Endodermal cell (in vitro differentiated cells): Measurements from ENCODE around the gene IRS1. TPM values are rescaled to one million over a fixed set of nuclear protein-coding genes. Genes with fewer than 3 reads are reported as not detected.

Source experiments
- DNase-seq: peaks from one replicate; pipeline ENCODE4 v3.0.0-alpha.2; 2017
- H3K27ac ChIP-seq: 2 replicates; pipeline ENCODE4 v1.5.1; 2013; ENCODE audit warnings: mild to moderate bottlenecking, low read depth, low read length, moderate library complexity
- H3K27me3 ChIP-seq: 2 replicates; pipeline ENCODE4 v1.6.1; 2013; ENCODE audit warnings: mild to moderate bottlenecking, low read length, moderate library complexity; ENCODE audit not compliant: insufficient read depth, control insufficient read depth, poor library complexity, severe bottlenecking
- H3K36me3 ChIP-seq: 2 replicates; pipeline ENCODE4 v1.7.0; 2013; ENCODE audit warnings: mild to moderate bottlenecking, low read length, moderate library complexity; ENCODE audit not compliant: control insufficient read depth, insufficient read depth
- H3K4me1 ChIP-seq: one replicate; pipeline ENCODE4 v1.7.0; 2013; ENCODE audit warnings: low read length; ENCODE audit not compliant: control insufficient read depth, insufficient read depth
- H3K4me3 ChIP-seq: 2 replicates; pipeline ENCODE4 v1.5.1; 2013; ENCODE audit warnings: mild to moderate bottlenecking, low read length, moderate library complexity
- H3K9ac ChIP-seq: 2 replicates; pipeline ENCODE4 v1.6.1; 2013; ENCODE audit warnings: mild to moderate bottlenecking, low read length, moderate library complexity; ENCODE audit not compliant: poor library complexity, severe bottlenecking; ENCODE audit errors: extremely low read depth
- H3K9me3 ChIP-seq: 2 replicates; pipeline ENCODE4 v1.6.1; 2013; ENCODE audit warnings: mild to moderate bottlenecking, low read length, moderate library complexity; ENCODE audit not compliant: control insufficient read depth
- H3K27ac Mint-ChIP-seq: 2 replicates; pipeline ENCODE4 v1.8.0; 2020; ENCODE audit warnings: mixed read lengths
- H3K27me3 Mint-ChIP-seq: 2 replicates; pipeline ENCODE4 v1.8.0; 2021; ENCODE audit warnings: mild to moderate bottlenecking, mixed read lengths; ENCODE audit not compliant: insufficient read depth
- H3K36me3 Mint-ChIP-seq: 2 replicates; pipeline ENCODE4 v1.8.0; 2020; ENCODE audit warnings: low read depth, mixed read lengths
- H3K4me1 Mint-ChIP-seq: 2 replicates; pipeline ENCODE4 v1.8.0; 2020; ENCODE audit warnings: mixed read lengths
- H3K4me3 Mint-ChIP-seq: 2 replicates; pipeline ENCODE4 v1.8.0; 2020; ENCODE audit warnings: mild to moderate bottlenecking, moderate library complexity, mixed read lengths
- H3K9me3 Mint-ChIP-seq: 2 replicates; pipeline ENCODE4 v1.8.0; 2020; ENCODE audit warnings: mild to moderate bottlenecking, mixed read lengths
- WGBS, 2 experiments: methylation state at CpG; one replicate each; pipeline versions ENCODE4 v1.1.5 to v1.1.7; 2013; ENCODE audit warnings: missing lambda C conversion rate in 2 of 2, mixed read lengths in 1 of 2; ENCODE audit not compliant: insufficient coverage in 1 of 2, insufficient read length in 1 of 2; 5-methylcytosine and 5-hydroxymethylcytosine counted together
- total RNA-seq, 2 donors: library from RNA; stranded (reverse); fragmentation: NEBNext Ultra II Directional in 1 of 2; extraction: Animal tissue kit (Norgen Biotek cat#: 25700) in 1 of 2; gene quantifications; 2 replicates in 1 of 2; 3 replicates in 1 of 2; pipeline ENCODE4 v1.2.1, GENCODE V29; 2021
- TF ChIP-seq, protein P1 (sequence below): fragments of 200-600 bp; sonication (generic); conservative IDR thresholded peaks from 2 replicates; pipeline ENCODE4 v1.5.0; 2021; ENCODE audit warnings: antibody characterized with exemption, mild to moderate bottlenecking

The IRS1 gene
- total RNA-seq, 2 donors from 2014 or later = 16.2 to 16.6 TPM

DNA sequence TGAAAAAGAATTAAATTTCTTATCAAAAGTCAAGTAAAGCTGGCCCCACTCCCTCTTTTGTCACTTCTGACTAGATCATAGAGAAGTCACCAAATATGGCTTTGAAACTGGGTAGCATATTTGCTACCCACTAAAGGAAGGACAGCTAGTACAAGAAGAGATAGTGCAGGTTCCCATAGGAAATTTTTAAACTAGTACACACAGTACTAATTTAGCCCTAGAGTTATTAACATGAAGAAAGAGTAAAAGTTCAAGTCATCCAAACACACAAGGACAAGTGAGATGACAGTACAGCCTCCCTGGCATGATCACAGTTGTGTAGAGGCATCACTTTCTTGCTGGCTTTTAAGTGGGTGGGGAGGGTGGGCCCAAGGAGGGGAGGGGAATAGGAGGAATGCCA lies 100.9 kb downstream of the IRS1 start:
- no peaks in the 10 kb centered on the region for H3K36me3 Mint-ChIP-seq

GRCh38 chr2:226694586-226695284 lies 104.9 kb downstream of the IRS1 start:
- Histone ChIP-seq H3K4me1 (no peaks in the 10 kb centered on the region), H3K4me3 (no peak overlapping the region), H3K27ac (no peak overlapping the region), H3K27me3 (no peaks in the 10 kb centered on the region), H3K9me3 (no peaks in the 10 kb centered on the region), H3K9ac (no peak overlapping the region), H3K36me3 (no peaks in the 10 kb centered on the region)
- TF ChIP-seq, protein P1, sequence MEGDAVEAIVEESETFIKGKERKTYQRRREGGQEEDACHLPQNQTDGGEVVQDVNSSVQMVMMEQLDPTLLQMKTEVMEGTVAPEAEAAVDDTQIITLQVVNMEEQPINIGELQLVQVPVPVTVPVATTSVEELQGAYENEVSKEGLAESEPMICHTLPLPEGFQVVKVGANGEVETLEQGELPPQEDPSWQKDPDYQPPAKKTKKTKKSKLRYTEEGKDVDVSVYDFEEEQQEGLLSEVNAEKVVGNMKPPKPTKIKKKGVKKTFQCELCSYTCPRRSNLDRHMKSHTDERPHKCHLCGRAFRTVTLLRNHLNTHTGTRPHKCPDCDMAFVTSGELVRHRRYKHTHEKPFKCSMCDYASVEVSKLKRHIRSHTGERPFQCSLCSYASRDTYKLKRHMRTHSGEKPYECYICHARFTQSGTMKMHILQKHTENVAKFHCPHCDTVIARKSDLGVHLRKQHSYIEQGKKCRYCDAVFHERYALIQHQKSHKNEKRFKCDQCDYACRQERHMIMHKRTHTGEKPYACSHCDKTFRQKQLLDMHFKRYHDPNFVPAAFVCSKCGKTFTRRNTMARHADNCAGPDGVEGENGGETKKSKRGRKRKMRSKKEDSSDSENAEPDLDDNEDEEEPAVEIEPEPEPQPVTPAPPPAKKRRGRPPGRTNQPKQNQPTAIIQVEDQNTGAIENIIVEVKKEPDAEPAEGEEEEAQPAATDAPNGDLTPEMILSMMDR = no peak
- Mint-ChIP-seq H3K9me3 (no peaks in the 10 kb centered on the region), H3K4me3 (no peak overlapping the region), H3K27ac (no peak overlapping the region), H3K4me1 (peaks cover 18% of the 10 kb centered on the region), H3K36me3 (no peaks in the 10 kb centered on the region), H3K27me3 (no peaks in the 10 kb centered on the region)
- DNase-seq = no peak
- WGBS, 2 experiments = 90 to 100% methylated on average over 3 to 4 of the region's 4 CpGs

More for the DNA sequence above, 100.9 kb downstream of the IRS1 start:
- Mint-ChIP-seq H3K27me3 (no peaks in the 10 kb centered on the region), H3K9me3 (no peaks in the 10 kb centered on the region), H3K27ac (no peak overlapping the region), H3K4me3 (no peak overlapping the region), H3K4me1 (peaks cover 4% of the 10 kb centered on the region)
- Histone ChIP-seq H3K27me3 (no peaks in the 10 kb centered on the region), H3K4me1 (no peaks in the 10 kb centered on the region), H3K9me3 (no peaks in the 10 kb centered on the region), H3K36me3 (no peaks in the 10 kb centered on the region), H3K4me3 (no peak overlapping the region), H3K27ac (no peak overlapping the region), H3K9ac (no peak overlapping the region)
- TF ChIP-seq, protein P1 = no peak
- no peak for DNase-seq

GRCh38 chr2:226694149-226694548 lies 105.5 kb downstream of the IRS1 start:
- no peaks in the 10 kb centered on the region for H3K36me3 ChIP-seq
- no peaks in the 10 kb centered on the region for H3K4me1 ChIP-seq
- H3K27me3 ChIP-seq = no peaks in the 10 kb centered on the region
- no peaks in the 10 kb centered on the region for H3K9me3 ChIP-seq
- TF ChIP-seq, protein P1 = no peak
- WGBS, 2 experiments = 88 to 97% methylated on average over 3 to 4 of the region's 4 CpGs
- H3K27me3 Mint-ChIP-seq = no peaks in the 10 kb centered on the region
- H3K27ac Mint-ChIP-seq = no peak overlapping the region
- no peak overlapping the region for H3K4me3 Mint-ChIP-seq
- no peaks in the 10 kb centered on the region for H3K9me3 Mint-ChIP-seq
- no peak overlapping the region for H3K27ac ChIP-seq
- peaks cover 18% of the 10 kb centered on the region for H3K4me1 Mint-ChIP-seq
- no peak overlapping the region for H3K4me3 ChIP-seq
- no peak overlapping the region for H3K9ac ChIP-seq
- no peaks in the 10 kb centered on the region for H3K36me3 Mint-ChIP-seq
- no peak for DNase-seq
